Measurements from ENCODE around the gene MKI67.
"Not testable (repeated sequence)": the region's sequence is repeated elsewhere in the genome, so short reads cannot be mapped to it uniquely, and the experiment has no call there.

The MKI67 gene

GRCh38 chr10:128103229-128103714 lies 23.0 kb downstream of the MKI67 start:
- no peak for DNase-seq (ENCODE audit: low read depth)

GRCh38 chr10:128102480-128103228 lies 23.6 kb downstream of the MKI67 start:
- DNase-seq (ENCODE audit: low read depth) = no peak

- DNase-seq (ENCODE audit: low read depth) = no peak
Observed at GRCh38 chr10:128101901-128102300, 24.3 kb downstream of the MKI67 start.

GRCh38 chr10:128099901-128100300 lies 26.3 kb downstream of the MKI67 start:
- no peak for DNase-seq (ENCODE audit: low read depth)

GRCh38 chr10:128098631-128099030 lies 27.6 kb downstream of the MKI67 start:
- DNase-seq (ENCODE audit: low read depth) = no peak

GRCh38 chr10:128097783-128098182 lies 28.4 kb downstream of the MKI67 start:
- no peak for DNase-seq (ENCODE audit: low read depth)

- DNase-seq (ENCODE audit: low read depth) = no peak
Observed at GRCh38 chr10:128096486-128097199, 29.6 kb downstream of the MKI67 start.

- no peak for DNase-seq (ENCODE audit: low read depth)
Observed at GRCh38 chr10:128095753-128096469, 30.3 kb downstream of the MKI67 start.

GRCh38 chr10:128095027-128095752 lies 31.0 kb downstream of the MKI67 start:
- no peak for DNase-seq (ENCODE audit: low read depth)

- not testable (repeated sequence) for DNase-seq (ENCODE audit: low read depth)
Observed at GRCh38 chr10:128094596-128094995, 31.6 kb downstream of the MKI67 start.

GRCh38 chr10:128092454-128092853 lies 33.8 kb downstream of the MKI67 start:
- no peak for DNase-seq (ENCODE audit: low read depth)

- no peak for DNase-seq (ENCODE audit: low read depth)
Observed at GRCh38 chr10:128091636-128092210, 34.5 kb downstream of the MKI67 start.

- no peak for DNase-seq (ENCODE audit: low read depth)
Observed at GRCh38 chr10:128087884-128088709, 38.1 kb downstream of the MKI67 start.

- DNase-seq (ENCODE audit: low read depth) = no peak
Observed at GRCh38 chr10:128087146-128087883, 38.9 kb downstream of the MKI67 start.

- DNase-seq (ENCODE audit: low read depth) = no peak
Observed at GRCh38 chr10:128086003-128086863, 40.0 kb downstream of the MKI67 start.

GRCh38 chr10:128084991-128085390 lies 41.2 kb downstream of the MKI67 start:
- no peak for DNase-seq (ENCODE audit: low read depth)

- no peak for DNase-seq (ENCODE audit: low read depth)
Observed at GRCh38 chr10:128084364-128084763, 41.9 kb downstream of the MKI67 start.

- no peak for DNase-seq (ENCODE audit: low read depth)
Observed at GRCh38 chr10:128083191-128083895, 42.9 kb downstream of the MKI67 start.
